ENCODE data around the gene CYP39A1.

- no peak for TF ChIP-seq EP300 (IDR thresholded peaks at IDR 0.05; ENCODE audit: borderline replicate concordance in 1 of 2, control insufficient read depth in 1 of 2, low read depth in 2 of 2, low read length in 2 of 2)
- TF ChIP-seq MYC (IDR thresholded peaks at IDR 0.05; ENCODE audit: insufficient read depth, insufficient read length, insufficient replicate concordance, low read length, severe bottlenecking): no peak
- TF ChIP-seq RCOR1 (conservative IDR thresholded peaks at IDR 0.05; ENCODE audit: low read depth, low read length): no peak
- no peak for TF ChIP-seq NR2C2 (IDR thresholded peaks at IDR 0.05; ENCODE audit: borderline replicate concordance, control insufficient read depth, insufficient read length, low read depth)
These were observed 14.0 kb downstream of the CYP39A1 start for GRCh38 chr6:46638650-46639049.

All from GM12878 (cell line).